Stimulated activated CD8-positive, alpha-beta memory T cell treated with anti-CD3 and anti-CD28 coated beads, Interleukin-12 subunit alpha, Interleukin-12 subunit beta, amount 100 ng/mL, for 24 hours (primary cell): ENCODE results near the gene CBR3.

Source experiments
- DNase-seq: peaks from one replicate; pipeline ENCODE4 v3.0.0-alpha.2; 2020; ENCODE audit errors: extremely low read depth

CBR3 gene

GRCh38 chr21:36183144-36183795, 48.4 kb downstream of the CBR3 start:
- DNase-seq: no peak

DNA sequence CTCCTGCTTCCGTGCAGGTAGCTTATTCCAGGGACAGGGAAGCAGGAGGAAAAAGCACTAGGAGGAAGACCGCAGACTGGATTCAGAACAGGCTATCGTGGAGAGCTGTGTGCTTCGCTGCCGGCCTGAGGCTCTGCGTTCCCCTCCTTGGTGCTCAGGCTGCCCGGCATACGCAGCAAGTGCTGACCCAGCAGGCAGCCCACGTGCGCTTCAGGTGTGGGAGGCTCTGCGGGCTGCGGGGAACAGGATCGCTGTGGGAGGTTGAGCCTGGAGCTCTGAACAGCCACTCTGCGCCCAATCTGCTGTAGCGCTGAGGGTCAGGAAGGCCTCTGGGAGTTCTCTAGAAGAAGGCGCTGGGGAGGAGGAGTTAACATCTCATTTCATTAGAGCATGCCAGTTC, 49.7 kb downstream of the CBR3 start:
- DNase-seq: no peak

GRCh38 chr21:36185523-36185922, 50.6 kb downstream of the CBR3 start:
- DNase-seq: no peak

DNA sequence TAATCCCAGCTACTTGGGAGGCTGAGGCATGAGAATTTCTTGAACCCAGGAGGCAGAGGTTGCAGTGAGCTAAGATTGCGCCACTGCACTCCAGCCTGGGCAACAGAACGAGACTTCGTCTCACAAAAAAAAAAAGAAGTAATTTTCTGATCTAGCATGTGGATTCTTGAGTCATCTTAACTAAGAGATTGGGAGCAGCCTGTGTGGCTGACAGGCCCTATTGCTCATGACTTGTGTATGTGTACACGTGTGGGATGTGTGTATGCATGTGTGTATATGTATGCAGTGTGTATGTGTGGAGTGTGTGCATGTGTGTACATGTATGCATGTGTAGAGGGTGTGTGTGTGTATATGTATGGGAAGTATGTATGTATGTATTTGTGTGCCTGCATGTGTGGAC, 51.2 kb downstream of the CBR3 start:
- no peak for DNase-seq

DNA sequence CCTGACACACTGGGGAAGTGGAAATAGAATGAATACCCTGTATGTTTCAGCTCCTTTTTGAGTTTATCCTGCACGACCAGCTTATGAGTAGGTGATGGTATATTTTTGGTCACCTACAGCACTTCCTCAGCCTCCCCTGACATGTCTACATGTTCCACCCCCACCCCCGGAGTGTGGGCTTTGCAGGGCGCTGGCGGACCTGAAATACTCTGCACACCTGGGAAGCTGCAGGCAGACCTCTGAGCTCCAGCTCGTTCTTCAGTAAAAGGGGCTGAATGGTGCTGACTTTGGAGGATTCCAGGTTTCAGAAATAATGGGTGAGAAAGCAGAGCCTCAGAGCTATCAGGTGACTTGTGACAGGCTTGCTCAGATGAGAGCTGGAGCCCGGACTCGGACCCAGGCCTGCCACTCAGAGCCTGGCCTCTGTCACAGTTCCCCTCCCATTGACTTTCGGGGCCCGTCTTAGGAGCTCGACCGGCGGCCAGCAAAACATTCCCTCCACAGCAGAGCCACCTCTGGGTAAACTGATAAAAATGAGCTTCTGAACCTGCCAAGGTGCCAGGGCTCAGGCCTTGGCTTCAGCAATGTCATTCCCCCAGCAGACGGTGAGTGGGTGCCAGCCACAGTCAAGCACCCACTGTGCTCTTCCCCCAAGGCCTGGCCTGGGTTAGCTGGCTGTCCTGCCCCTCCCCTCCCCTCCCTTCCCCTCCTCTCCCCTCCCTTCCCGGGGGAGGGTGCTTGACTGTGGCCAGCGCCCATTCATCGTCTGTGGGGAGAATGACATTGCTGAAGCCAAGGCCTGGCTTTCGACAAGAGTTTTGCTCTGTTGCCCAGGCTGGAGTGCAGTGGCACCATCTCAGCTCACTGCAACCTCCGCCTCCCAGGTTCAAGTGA, 51.9 kb downstream of the CBR3 start:
- DNase-seq: no peak

GRCh38 chr21:36188081-36188681, 53.3 kb downstream of the CBR3 start:
- no peak for DNase-seq

GRCh38 chr21:36188937-36189336, 54.1 kb downstream of the CBR3 start:
- DNase-seq: no peak

GRCh38 chr21:36190736-36191135, 55.9 kb downstream of the CBR3 start:
- no peak for DNase-seq

DNA sequence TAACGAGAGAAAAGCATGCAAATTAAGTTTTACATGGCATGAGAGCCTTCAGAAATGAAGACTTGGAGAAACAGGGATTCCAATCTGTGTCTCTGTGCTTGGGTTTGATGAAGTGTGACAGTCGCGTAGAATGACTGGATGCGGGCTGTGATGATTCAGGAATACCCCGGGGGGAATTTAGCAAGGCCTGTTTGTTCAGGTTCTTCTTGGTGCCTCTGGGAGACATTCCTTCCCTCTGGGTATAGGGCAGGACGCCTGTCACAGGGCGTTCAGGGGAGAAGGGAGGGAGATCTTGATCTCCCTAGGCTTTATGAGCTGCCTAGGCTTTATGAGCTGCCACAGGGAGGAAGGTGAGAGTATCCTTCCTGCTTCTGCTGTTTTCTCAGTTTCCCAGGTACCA, 58.3 kb downstream of the CBR3 start:
- no peak for DNase-seq

- DNase-seq: no peak
These were observed 59.1 kb downstream of the CBR3 start for GRCh38 chr21:36194024-36194423.

DNA sequence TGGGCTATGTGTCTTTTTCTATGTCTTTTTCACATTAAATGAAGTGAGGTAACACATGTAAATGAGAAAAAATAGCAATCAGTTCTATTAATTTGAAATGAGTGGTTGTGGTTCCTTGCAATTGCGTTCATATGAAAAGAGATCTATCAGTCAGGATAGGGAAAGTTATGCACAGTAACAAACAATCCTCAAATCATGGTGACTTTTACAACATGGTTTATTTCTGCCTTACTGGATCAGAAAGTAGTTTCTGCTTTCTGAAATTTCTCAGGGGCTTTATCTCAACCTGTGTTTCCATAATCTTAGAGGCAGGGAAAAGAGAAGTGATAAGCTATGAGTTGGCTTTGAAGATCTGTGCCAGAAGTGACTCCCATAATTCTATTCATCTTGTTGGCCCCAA, 60.7 kb downstream of the CBR3 start:
- DNase-seq: no peak
